ENCODE data around the gene SRSF7.

DNA sequence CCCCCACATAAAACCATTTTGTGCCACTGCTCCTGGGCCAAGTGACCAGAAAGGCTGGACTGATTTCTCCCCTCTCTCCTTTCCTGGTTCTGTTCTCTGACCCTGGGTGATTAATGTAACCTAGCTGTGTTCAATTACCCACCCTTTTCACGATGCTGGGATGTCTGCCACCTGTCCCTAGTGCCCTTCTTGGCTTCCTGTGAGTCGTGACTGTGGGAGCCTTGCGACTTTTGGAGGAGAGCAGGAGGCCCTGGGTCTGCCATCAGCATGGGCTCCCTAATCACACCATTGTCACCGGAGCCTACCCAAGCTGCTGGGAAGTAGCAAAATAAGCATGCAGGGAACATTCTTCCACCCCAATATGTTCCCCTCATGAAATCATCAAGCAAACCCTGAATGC, 38.3 kb downstream of the SRSF7 start:
- TF ChIP-seq, protein P1, sequence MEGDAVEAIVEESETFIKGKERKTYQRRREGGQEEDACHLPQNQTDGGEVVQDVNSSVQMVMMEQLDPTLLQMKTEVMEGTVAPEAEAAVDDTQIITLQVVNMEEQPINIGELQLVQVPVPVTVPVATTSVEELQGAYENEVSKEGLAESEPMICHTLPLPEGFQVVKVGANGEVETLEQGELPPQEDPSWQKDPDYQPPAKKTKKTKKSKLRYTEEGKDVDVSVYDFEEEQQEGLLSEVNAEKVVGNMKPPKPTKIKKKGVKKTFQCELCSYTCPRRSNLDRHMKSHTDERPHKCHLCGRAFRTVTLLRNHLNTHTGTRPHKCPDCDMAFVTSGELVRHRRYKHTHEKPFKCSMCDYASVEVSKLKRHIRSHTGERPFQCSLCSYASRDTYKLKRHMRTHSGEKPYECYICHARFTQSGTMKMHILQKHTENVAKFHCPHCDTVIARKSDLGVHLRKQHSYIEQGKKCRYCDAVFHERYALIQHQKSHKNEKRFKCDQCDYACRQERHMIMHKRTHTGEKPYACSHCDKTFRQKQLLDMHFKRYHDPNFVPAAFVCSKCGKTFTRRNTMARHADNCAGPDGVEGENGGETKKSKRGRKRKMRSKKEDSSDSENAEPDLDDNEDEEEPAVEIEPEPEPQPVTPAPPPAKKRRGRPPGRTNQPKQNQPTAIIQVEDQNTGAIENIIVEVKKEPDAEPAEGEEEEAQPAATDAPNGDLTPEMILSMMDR (optimal IDR thresholded peaks at IDR 0.05 in 1 of 3, IDR thresholded peaks at IDR 0.05 in 1 of 3, conservative IDR thresholded peaks at IDR 0.05 in 1 of 3; ENCODE audit: extremely low read depth in 1 of 3, insufficient read depth in 2 of 3, low read length in 3 of 3), result no peak
- TF ChIP-seq EZH2 (IDR thresholded peaks at IDR 0.05; ENCODE audit: low read length), result no peak

Measured in keratinocyte (primary cell).